BE2C (cell line): ENCODE data around the gene KCNK10.

Experiments
- DNase-seq: peaks from one replicate; pipeline ENCODE4 v3.0.0-alpha.2; 2020
- H3K27me3 ChIP-seq: fragments of 250-450 bp; sonication (Bioruptor Pico); 2 replicates; pipeline ENCODE4 v1.5.1; 2020; ENCODE audit warnings: mild to moderate bottlenecking
- H3K36me3 ChIP-seq: fragments of 250-450 bp; sonication (Bioruptor Pico); 2 replicates; pipeline ENCODE4 v1.5.1; 2020; ENCODE audit warnings: mild to moderate bottlenecking
- H3K4me1 ChIP-seq: fragments of 250-450 bp; sonication (Bioruptor Pico); 2 replicates; pipeline ENCODE4 v1.5.1; 2020
- H3K4me3 ChIP-seq: 2 replicates; pipeline ENCODE4 v1.5.1; 2011; ENCODE audit warnings: low read depth, low read length
- H3K9me3 ChIP-seq: fragments of 250-450 bp; sonication (Bioruptor Pico); 2 replicates; pipeline ENCODE4 v1.5.1; 2020
- CTCF ChIP-seq: IDR thresholded peaks from 2 replicates; pipeline ENCODE4 v1.5.1; 2012; ENCODE audit warnings: mild to moderate bottlenecking, low read depth, low read length

Gene KCNK10

GRCh38 chr14:88156127-88156526 is 166.9 kb downstream of the KCNK10 start:
- no peaks in the 10 kb centered on the region for H3K4me1 ChIP-seq
- DNase-seq = no peak
- H3K4me3 ChIP-seq = no peak overlapping the region
- TF ChIP-seq CTCF = no peak
- H3K27me3 ChIP-seq = peaks cover 3% of the 10 kb centered on the region
- no peaks in the 10 kb centered on the region for H3K9me3 ChIP-seq
- H3K36me3 ChIP-seq = no peaks in the 10 kb centered on the region

GRCh38 chr14:88154926-88155325 is 168.1 kb downstream of the KCNK10 start:
- Histone ChIP-seq H3K27me3 (peaks cover 3% of the 10 kb centered on the region), H3K36me3 (no peaks in the 10 kb centered on the region), H3K9me3 (no peaks in the 10 kb centered on the region), H3K4me1 (no peaks in the 10 kb centered on the region), H3K4me3 (no peak overlapping the region)
- TF ChIP-seq CTCF = no peak
- DNase-seq = no peak

GRCh38 chr14:88154321-88154720 is 168.7 kb downstream of the KCNK10 start:
- H3K27me3 ChIP-seq = peaks cover 3% of the 10 kb centered on the region
- H3K36me3 ChIP-seq = no peaks in the 10 kb centered on the region
- no peak for DNase-seq
- H3K4me1 ChIP-seq = no peaks in the 10 kb centered on the region
- no peak for TF ChIP-seq CTCF
- no peak overlapping the region for H3K4me3 ChIP-seq
- H3K9me3 ChIP-seq = no peaks in the 10 kb centered on the region

GRCh38 chr14:88146881-88147649 is 176.0 kb downstream of the KCNK10 start:
- DNase-seq = no peak
- TF ChIP-seq CTCF = no peak
- no peaks in the 10 kb centered on the region for H3K9me3 ChIP-seq
- no peaks in the 10 kb centered on the region for H3K36me3 ChIP-seq
- H3K27me3 ChIP-seq = no peaks in the 10 kb centered on the region; the same call in 1 of the 2 replicates
- H3K4me1 ChIP-seq = no peaks in the 10 kb centered on the region
- no peak overlapping the region for H3K4me3 ChIP-seq

GRCh38 chr14:88143810-88144209 is 179.3 kb downstream of the KCNK10 start:
- no peak for DNase-seq
- TF ChIP-seq CTCF = no peak
- Histone ChIP-seq H3K27me3 (no peaks in the 10 kb centered on the region), H3K36me3 (no peaks in the 10 kb centered on the region), H3K4me1 (no peaks in the 10 kb centered on the region), H3K4me3 (no peak overlapping the region), H3K9me3 (no peaks in the 10 kb centered on the region)

- no peaks in the 10 kb centered on the region for H3K27me3 ChIP-seq
- no peaks in the 10 kb centered on the region for H3K4me1 ChIP-seq
- H3K4me3 ChIP-seq = no peak overlapping the region
- H3K9me3 ChIP-seq = no peaks in the 10 kb centered on the region
- no peak for TF ChIP-seq CTCF
- no peak for DNase-seq
- no peaks in the 10 kb centered on the region for H3K36me3 ChIP-seq
Measured at GRCh38 chr14:88142997-88143396, 180.1 kb downstream of the KCNK10 start.
